Retinal pigment epithelial cell (primary cell): ENCODE measurements around the gene DDX6.

Source experiments
- DNase-seq: peaks from one replicate; pipeline ENCODE4 v3.0.0-alpha.2; 2010; ENCODE audit warnings: low read depth
- H3K4me3 ChIP-seq: 2 replicates; pipeline ENCODE4 v1.5.1; 2011; ENCODE audit warnings: mild to moderate bottlenecking, low read length, control low read depth, moderate library complexity
- TF ChIP-seq, protein P1 (sequence below): conservative IDR thresholded peaks from 2 replicates; pipeline ENCODE4 v1.5.1; 2011; ENCODE audit warnings: low read depth, low read length, control low read depth, inconsistent platforms

DDX6 gene

DNA sequence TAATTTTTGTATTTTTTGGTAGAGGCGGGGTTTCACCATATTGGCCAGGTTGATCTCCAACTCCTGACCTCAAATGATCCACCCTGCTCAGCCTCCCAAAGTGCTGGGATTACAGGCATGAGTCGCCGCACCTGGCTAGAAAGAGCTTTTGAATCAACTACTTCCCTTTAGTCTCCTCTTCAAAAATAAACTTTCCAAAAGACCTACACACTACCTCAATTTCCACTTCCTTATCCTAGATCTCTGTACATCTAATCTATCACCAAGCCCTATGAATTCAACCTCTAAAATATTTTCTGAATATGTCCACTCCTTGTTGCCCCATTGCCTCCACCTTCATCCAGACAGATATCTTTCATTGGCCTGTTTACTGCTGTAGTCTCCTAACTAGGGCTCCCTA is 13.1 kb upstream of the DDX6 start:
- H3K4me3 ChIP-seq: no peak overlapping the region
- TF ChIP-seq, protein P1, sequence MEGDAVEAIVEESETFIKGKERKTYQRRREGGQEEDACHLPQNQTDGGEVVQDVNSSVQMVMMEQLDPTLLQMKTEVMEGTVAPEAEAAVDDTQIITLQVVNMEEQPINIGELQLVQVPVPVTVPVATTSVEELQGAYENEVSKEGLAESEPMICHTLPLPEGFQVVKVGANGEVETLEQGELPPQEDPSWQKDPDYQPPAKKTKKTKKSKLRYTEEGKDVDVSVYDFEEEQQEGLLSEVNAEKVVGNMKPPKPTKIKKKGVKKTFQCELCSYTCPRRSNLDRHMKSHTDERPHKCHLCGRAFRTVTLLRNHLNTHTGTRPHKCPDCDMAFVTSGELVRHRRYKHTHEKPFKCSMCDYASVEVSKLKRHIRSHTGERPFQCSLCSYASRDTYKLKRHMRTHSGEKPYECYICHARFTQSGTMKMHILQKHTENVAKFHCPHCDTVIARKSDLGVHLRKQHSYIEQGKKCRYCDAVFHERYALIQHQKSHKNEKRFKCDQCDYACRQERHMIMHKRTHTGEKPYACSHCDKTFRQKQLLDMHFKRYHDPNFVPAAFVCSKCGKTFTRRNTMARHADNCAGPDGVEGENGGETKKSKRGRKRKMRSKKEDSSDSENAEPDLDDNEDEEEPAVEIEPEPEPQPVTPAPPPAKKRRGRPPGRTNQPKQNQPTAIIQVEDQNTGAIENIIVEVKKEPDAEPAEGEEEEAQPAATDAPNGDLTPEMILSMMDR: no peak
- DNase-seq: no peak

DNA sequence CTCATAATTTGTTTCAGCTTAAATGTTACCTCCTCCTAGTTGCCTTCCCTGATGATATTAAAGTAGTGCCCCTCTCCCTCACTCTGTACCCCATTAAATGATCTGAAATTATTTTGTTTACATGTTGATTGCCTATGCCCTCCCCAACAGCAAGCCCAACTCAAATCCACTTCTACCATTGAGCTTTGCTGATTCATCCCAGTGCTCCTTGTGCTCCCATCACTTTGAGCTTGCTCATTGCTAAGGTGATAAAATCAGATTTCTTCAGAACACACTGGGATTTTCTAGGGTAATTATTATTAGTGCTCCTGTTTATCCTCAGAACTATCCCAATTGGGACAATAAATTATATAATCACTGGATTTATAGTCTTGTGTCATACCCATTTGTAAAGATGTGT is 8.4 kb upstream of the DDX6 start:
- TF ChIP-seq, protein P1: no peak
- no peak for DNase-seq

DNA sequence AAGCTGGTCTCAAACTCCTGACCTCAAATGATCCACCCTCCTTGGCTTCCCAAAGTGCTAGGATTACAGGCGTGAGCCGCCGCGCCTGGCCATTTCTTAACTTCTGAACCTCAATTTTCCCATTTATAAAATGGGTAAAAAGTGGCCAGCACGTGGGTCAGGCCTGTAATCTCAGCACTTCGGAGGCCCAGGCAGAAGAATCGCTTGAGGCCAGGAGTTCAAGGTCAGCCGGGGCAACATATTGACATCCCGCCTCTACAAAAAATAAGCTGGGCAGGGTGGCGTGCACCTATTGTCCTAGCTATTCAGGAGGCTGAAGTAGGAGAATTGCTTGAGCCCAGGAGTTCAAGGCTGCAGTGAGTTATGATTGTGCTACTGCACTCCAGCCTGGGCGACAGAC is 6.5 kb upstream of the DDX6 start:
- TF ChIP-seq, protein P1: no peak
- no peak overlapping the region for H3K4me3 ChIP-seq
- no peak for DNase-seq

More for the DNA sequence above, 8.4 kb upstream of the DDX6 start:
- H3K4me3 ChIP-seq: no peak overlapping the region

DNA sequence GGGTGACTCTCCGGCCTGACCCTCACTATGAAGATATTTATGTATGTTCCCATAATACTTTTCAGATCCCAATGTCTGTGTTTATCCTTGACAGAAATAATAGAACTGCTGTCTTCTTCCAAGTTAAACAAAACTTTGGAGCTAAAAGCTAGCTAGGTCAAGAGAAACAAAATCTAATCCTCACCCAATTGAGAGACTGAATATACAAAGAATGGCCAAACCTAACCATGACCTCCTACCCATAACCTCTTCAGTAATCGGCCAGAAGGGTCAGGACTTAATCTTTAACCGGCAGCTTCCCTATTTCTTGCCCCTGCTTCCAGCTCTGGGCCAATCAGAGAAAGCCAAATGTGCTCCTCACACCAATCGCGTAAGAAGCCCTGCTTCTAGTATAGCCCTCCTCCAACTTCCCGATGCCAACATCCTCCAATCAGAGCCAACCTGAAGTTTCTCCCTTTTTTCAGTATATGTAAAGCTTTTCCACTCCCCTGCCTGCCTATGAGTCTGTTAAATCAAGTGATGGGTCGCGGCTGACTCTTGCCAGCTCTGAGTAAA is 1.7 kb upstream of the DDX6 start:
- TF ChIP-seq, protein P1: no peak
- DNase-seq: peak; percentile 88
- peak overlapping the region; percentile 88 for H3K4me3 ChIP-seq

DNA sequence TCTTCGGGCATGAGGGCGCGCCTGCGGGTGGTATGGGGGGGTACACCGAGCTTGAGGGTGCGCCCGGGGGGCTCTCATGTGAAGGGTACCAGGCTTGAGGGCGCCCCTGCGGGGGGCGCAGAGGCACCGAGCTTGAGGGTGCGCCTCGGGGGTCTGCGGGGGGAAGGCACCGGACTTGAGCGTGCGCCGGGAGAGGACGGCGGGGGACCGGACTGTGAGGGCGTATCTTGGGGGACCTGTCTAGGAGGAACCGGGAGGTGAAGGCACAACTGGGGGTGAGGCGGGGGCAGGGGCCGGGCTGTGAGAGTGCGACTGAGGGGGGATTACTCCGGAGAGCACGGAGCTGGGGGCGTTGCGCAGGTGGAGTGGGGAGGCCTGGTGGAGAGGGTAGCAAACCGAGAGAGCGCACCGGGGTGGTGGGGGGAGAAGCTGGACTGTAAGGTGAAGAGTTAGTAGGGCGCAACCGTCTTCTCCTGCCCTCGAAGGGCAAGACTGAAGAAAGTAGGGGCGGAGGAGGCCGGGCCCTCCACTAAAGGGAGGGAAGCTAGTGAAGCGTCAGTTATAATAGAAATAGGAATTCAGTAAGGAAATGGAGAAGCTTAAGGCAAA is 1.1 kb upstream of the DDX6 start:
- TF ChIP-seq, protein P1: no peak
- no peak for DNase-seq
- H3K4me3 ChIP-seq: peak overlapping the region; percentile 88

DNA sequence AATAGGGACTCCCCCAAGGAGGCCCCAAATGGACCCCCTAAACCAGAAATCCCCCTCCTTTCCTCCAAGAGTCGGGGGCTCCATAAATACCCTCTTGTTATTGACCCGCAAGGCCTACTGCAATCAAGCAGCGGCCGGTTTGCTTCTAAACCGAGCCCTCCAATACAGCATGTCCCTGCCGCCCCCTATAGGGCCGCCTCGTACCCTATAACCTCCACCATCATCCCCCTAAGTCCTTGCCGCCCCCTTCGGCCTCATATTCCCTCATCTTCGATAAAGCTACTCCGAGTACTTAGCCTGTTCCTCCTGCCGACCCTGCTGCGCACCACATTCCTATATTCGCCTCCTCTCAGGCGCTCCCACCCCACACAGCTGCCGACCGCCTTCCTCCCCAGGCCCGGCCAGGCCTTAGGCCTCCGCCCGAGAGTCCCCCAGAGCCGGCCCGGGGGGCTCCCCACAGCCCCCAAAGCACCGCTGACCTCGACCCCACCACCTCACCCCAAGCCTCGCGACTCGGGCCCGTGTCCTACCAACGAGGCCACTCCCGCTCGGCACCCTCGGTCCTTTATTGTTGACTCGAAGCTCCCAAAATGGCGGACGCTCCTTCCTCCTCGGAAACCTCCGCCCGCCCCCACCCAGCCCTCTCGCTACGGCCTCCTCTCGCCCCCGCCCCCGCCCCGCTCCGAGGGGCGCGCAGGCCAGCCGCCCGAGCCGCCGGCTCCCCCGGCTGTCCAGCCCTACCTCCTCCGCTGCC is 430 bp downstream of the DDX6 start:
- no peak for DNase-seq
- peak overlapping the region; percentile 88 for H3K4me3 ChIP-seq
- TF ChIP-seq, protein P1: peak; percentile 63
